Neuronal stem cell (in vitro differentiated cells): Measurements from ENCODE around the gene C11orf21.
"Not testable (repeated sequence)": the region's sequence is repeated elsewhere in the genome, so short reads cannot be mapped to it uniquely, and the experiment has no call there.

Source experiments
- DNase-seq: peaks from one replicate; pipeline ENCODE4 v3.0.0-alpha.2; 2013; ENCODE audit warnings: low spot score
- H2AFZ ChIP-seq: one replicate; pipeline ENCODE4 v1.6.1; 2013; ENCODE audit warnings: mild to moderate bottlenecking, low read length, inconsistent platforms
- H2AK5ac ChIP-seq: 2 replicates; pipeline ENCODE4 v1.6.1; 2013; ENCODE audit warnings: low read depth, mild to moderate bottlenecking, inconsistent platforms, low read length, moderate library complexity, mixed read lengths
- H2BK120ac ChIP-seq: 2 replicates; pipeline ENCODE4 v1.6.1; 2013; ENCODE audit warnings: low read depth, mild to moderate bottlenecking, inconsistent platforms, low read length, moderate library complexity, mixed read lengths
- H2BK12ac ChIP-seq: one replicate; pipeline ENCODE4 v1.6.1; 2013; ENCODE audit warnings: low read length, inconsistent platforms
- H2BK15ac ChIP-seq: 2 replicates; pipeline ENCODE4 v1.6.1; 2013; ENCODE audit warnings: mild to moderate bottlenecking, low read length, inconsistent platforms, mixed read lengths
- H2BK5ac ChIP-seq: one replicate; pipeline ENCODE4 v1.6.1; 2013; ENCODE audit warnings: inconsistent platforms, mild to moderate bottlenecking, low read length, moderate library complexity
- H3K14ac ChIP-seq: one replicate; pipeline ENCODE4 v1.6.1; 2013; ENCODE audit warnings: low read length, inconsistent platforms
- H3K18ac ChIP-seq: 2 replicates; pipeline ENCODE4 v1.6.1; 2013; ENCODE audit warnings: low read length, inconsistent platforms
- H3K23ac ChIP-seq: 2 replicates; pipeline ENCODE4 v1.6.1; 2013; ENCODE audit warnings: low read depth, mild to moderate bottlenecking, mixed read lengths, low read length, inconsistent platforms; ENCODE audit not compliant: poor library complexity
- H3K27ac ChIP-seq: replicated peaks from 3 replicates; pipeline ENCODE4 v1.5.1; 2013; ENCODE audit warnings: low read length, inconsistent platforms
- H3K27me3 ChIP-seq, 3 experiments: 2 replicates each; pipeline ENCODE4 v1.6.1; 2013; ENCODE audit warnings: low read length in 3 of 3, mild to moderate bottlenecking in 2 of 3, inconsistent platforms in 1 of 3, low read depth in 1 of 3, mixed read lengths in 1 of 3, moderate library complexity in 1 of 3; ENCODE audit not compliant: control insufficient read depth in 3 of 3, insufficient read depth in 3 of 3
- H3K36me3 ChIP-seq, 2 donors: replicated peaks in 1 of 2; 2 replicates each; pipeline ENCODE4 v1.6.1; 2013; ENCODE audit warnings: low read length in 2 of 2; ENCODE audit not compliant: control insufficient read depth in 2 of 2, insufficient read depth in 2 of 2
- H3K4ac ChIP-seq: 2 replicates; pipeline ENCODE4 v1.6.1; 2013; ENCODE audit warnings: inconsistent platforms, mild to moderate bottlenecking, low read length, moderate library complexity
- H3K4me1 ChIP-seq, 2 donors: 1 replicate in 1 of 2; 2 replicates in 1 of 2; pipeline ENCODE4 v1.6.1; 2013; ENCODE audit warnings: low read length in 2 of 2, low read depth in 1 of 2; ENCODE audit not compliant: control insufficient read depth in 2 of 2, insufficient read depth in 1 of 2
- H3K4me2 ChIP-seq: one replicate; pipeline ENCODE4 v1.6.1; 2013; ENCODE audit warnings: mild to moderate bottlenecking, low read length, inconsistent platforms; ENCODE audit not compliant: insufficient read depth, poor library complexity, severe bottlenecking
- H3K4me3 ChIP-seq, 2 donors: 2 replicates each; pipeline ENCODE4 v1.5.1; 2013; ENCODE audit warnings: low read length in 2 of 2, mild to moderate bottlenecking in 2 of 2, inconsistent platforms in 1 of 2, moderate library complexity in 1 of 2
- H3K79me1 ChIP-seq: one replicate; pipeline ENCODE4 v1.6.1; 2013; ENCODE audit warnings: low read depth, mild to moderate bottlenecking, inconsistent platforms, low read length, moderate library complexity
- H3K9ac ChIP-seq: one replicate; pipeline ENCODE4 v1.6.1; 2013; ENCODE audit warnings: mild to moderate bottlenecking, low read depth, low read length, inconsistent platforms; ENCODE audit not compliant: poor library complexity
- H3K9me3 ChIP-seq, 2 donors: replicated peaks in 1 of 2; 2 replicates each; pipeline versions ENCODE3 to v1.6.1; 2013; ENCODE audit warnings: low read length in 2 of 2, mild to moderate bottlenecking in 2 of 2, inconsistent platforms in 1 of 2, low read depth in 1 of 2, mixed read lengths in 1 of 2, moderate library complexity in 1 of 2; ENCODE audit not compliant: control insufficient read depth in 2 of 2, insufficient read depth in 1 of 2
- H4K8ac ChIP-seq: one replicate; pipeline ENCODE4 v1.6.1; 2013; ENCODE audit warnings: low read depth, mild to moderate bottlenecking, inconsistent platforms, low read length, moderate library complexity
- H4K91ac ChIP-seq: one replicate; pipeline ENCODE4 v1.6.1; 2013; ENCODE audit warnings: low read length, low read depth, mild to moderate bottlenecking, inconsistent platforms; ENCODE audit not compliant: poor library complexity
- WGBS, 2 donors: extraction: QIAGEN DNeasy Blood & Tissue Kit; methylation state at CpG; one replicate each; pipeline ENCODE4 v1.1.7; 2013; ENCODE audit warnings: missing lambda C conversion rate in 2 of 2, mixed read lengths in 1 of 2; ENCODE audit not compliant: insufficient read length in 2 of 2, insufficient replicate concordance in 1 of 2; ENCODE audit errors: extremely low coverage in 2 of 2; 5-methylcytosine and 5-hydroxymethylcytosine counted together

C11orf21 gene

DNA sequence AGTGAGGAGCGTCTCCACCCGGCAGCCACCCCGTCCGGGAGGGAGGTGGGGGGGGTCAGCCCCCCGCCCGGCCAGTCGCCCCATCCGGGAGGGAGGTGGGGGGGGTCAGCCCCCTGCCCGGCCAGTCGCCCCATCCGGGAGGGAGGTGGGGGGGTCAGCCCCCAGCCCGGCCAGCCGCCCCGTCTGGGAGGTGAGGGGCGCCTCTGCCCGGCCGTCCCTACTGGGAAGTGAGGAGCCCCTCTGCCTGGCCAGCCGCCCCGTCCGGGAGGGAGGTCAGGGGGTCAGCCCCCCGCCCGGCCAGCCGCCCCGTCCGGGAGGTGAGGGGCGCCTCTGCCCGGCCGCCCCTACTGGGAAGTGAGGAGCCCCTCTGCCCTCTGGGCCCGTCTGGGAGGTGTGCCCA is 30.9 kb upstream of the C11orf21 start:
- H2AK5ac ChIP-seq, H2BK120ac ChIP-seq, DNase-seq, H4K8ac ChIP-seq, H3K4ac ChIP-seq, H3K9ac ChIP-seq, H3K36me3 ChIP-seq, H4K91ac ChIP-seq, H3K9me3 ChIP-seq, H3K18ac ChIP-seq, H3K79me1 ChIP-seq, H2BK5ac ChIP-seq, H3K27me3 ChIP-seq, H3K14ac ChIP-seq, H3K23ac ChIP-seq, H2BK15ac ChIP-seq, H3K27ac ChIP-seq, H2AFZ ChIP-seq, H3K4me3 ChIP-seq, H2BK12ac ChIP-seq, H3K4me2 ChIP-seq: not testable (repeated sequence)
- H3K4me1 ChIP-seq = peaks cover 0 to 20% of the 10 kb centered on the region in 2 donors
- no CpG with 5 or more reads among the region's 29 CpGs for WGBS, 2 donors

DNA sequence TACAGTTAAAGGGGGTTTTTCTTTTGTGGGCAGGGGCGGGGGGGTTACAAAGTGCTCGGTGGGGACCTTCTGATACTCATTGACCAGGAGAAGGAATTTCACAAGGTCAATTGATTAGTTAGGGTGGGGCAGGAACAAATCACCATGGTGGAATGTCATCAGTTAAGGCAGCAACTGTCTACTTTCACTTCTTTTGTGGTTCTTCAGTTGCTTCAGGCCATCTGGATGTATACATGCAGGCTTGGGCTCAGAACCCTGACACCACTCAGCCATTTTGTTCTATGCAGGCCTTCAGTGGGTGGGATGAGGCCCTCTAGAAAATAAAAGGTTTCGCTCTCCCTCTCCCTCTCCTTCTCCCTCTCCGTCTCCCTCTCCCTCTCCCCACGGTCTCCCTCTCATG is 29.7 kb upstream of the C11orf21 start:
- Histone ChIP-seq H3K23ac (no peak overlapping the region), H2BK12ac (no peak overlapping the region), H4K8ac (no peak overlapping the region), H4K91ac (no peak overlapping the region), H3K36me3 (no peaks in the 10 kb centered on the region), H3K27me3 (no peaks in the 10 kb centered on the region), H3K27ac (no peak overlapping the region), H2BK120ac (no peak overlapping the region), H3K79me1 (no peaks in the 10 kb centered on the region), H3K4me3 (no peak overlapping the region), H2AK5ac (no peak overlapping the region), H3K14ac (no peak overlapping the region), H3K18ac (no peak overlapping the region), H3K9me3 (peaks cover 2 to 7% of the 10 kb centered on the region in 2 donors), H2BK5ac (no peak overlapping the region), H3K4me1 (peaks cover 0 to 30% of the 10 kb centered on the region in 2 donors), H2AFZ (no peak overlapping the region), H3K4me2 (no peak overlapping the region), H3K4ac (no peak overlapping the region), H2BK15ac (no peak overlapping the region), H3K9ac (no peak overlapping the region)
- DNase-seq = no peak
- no CpG with 5 or more reads among the region's 5 CpGs for WGBS, 2 donors

DNA sequence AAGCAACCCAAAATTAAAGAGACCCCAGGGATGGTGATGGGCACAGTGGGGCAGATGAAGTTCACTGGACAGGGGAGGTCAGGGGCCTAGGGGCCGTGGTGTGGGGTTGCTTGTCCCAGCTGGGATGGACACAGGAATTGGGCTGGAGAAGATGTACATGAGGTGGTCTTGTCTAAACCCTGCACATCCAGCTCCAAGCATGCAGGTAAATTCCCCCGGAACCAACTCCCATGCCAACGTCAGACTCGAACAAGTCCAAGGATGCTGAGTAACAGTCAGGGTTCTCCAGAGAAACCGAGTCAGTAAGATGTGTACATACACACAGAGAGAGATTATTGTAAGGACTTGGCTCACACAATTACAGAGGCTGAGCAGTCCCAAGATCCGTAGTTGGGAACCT is 29.0 kb upstream of the C11orf21 start:
- no peak overlapping the region for H2BK15ac ChIP-seq
- no peak overlapping the region for H3K14ac ChIP-seq
- no peak overlapping the region for H2BK120ac ChIP-seq
- no peak overlapping the region for H3K4me3 ChIP-seq
- H3K4me1 ChIP-seq = peaks cover 0 to 31% of the 10 kb centered on the region in 2 donors
- H2BK12ac ChIP-seq = no peak overlapping the region
- H3K18ac ChIP-seq = peak overlapping the region; percentile 62
- no peak overlapping the region for H4K8ac ChIP-seq
- H3K4me2 ChIP-seq = no peak overlapping the region
- H3K27ac ChIP-seq = no peak overlapping the region
- H3K9me3 ChIP-seq = peaks cover 2 to 7% of the 10 kb centered on the region in 2 donors
- no peak overlapping the region for H3K4ac ChIP-seq
- H3K36me3 ChIP-seq = no peaks in the 10 kb centered on the region
- no peak overlapping the region for H4K91ac ChIP-seq
- no peak overlapping the region for H2BK5ac ChIP-seq
- H2AK5ac ChIP-seq = peak overlapping the region; percentile 13
- no peaks in the 10 kb centered on the region for H3K79me1 ChIP-seq
- DNase-seq = no peak
- H3K27me3 ChIP-seq = no peaks in the 10 kb centered on the region
- H2AFZ ChIP-seq = no peak overlapping the region
- H3K23ac ChIP-seq = no peak overlapping the region
- WGBS, 2 donors = no CpG with 5 or more reads among the region's 6 CpGs
- no peak overlapping the region for H3K9ac ChIP-seq

DNA sequence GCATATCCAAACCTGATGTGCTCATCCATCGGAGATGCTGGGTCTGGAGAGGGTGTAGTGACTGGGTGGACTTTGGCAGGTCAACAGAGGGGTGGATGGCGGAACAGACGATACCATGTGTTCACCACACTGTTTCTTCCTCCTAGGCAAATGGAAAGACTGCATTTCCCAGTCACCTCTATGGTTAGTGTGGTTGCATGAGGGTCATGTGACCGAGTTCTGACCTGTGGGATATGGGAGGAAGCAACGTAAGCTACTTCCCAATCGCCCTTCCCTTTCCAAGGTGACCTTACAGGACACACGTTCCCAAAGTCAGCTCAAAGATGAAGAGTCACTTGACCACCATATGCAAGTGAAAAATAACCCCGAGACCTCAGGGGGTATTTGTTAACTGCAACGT is 27.8 kb upstream of the C11orf21 start:
- H3K14ac ChIP-seq = no peak overlapping the region
- H2BK120ac ChIP-seq = peak overlapping the region; percentile 36
- H3K18ac ChIP-seq = peak overlapping the region; percentile 85
- H4K8ac ChIP-seq = no peak overlapping the region
- H3K27me3 ChIP-seq = no peaks in the 10 kb centered on the region
- peaks cover 0 to 3% of the 10 kb centered on the region in 2 donors for H3K36me3 ChIP-seq
- H3K4me2 ChIP-seq = no peak overlapping the region
- peaks cover 0 to 31% of the 10 kb centered on the region in 2 donors for H3K4me1 ChIP-seq
- H3K9me3 ChIP-seq = peaks cover 2 to 7% of the 10 kb centered on the region in 2 donors
- no peaks in the 10 kb centered on the region for H3K79me1 ChIP-seq
- no CpG with 5 or more reads among the region's 9 CpGs for WGBS, 2 donors
- peak overlapping the region; percentile 23 for H2BK15ac ChIP-seq
- H2AFZ ChIP-seq = no peak overlapping the region
- DNase-seq = no peak
- H3K4ac ChIP-seq = no peak overlapping the region
- no peak overlapping the region for H3K9ac ChIP-seq
- H2AK5ac ChIP-seq = peak overlapping the region; percentile 69
- H4K91ac ChIP-seq = peak overlapping the region; percentile 93
- H3K27ac ChIP-seq = peak overlapping the region; percentile 96
- H2BK5ac ChIP-seq = peak overlapping the region; percentile 98
- peak overlapping the region in 1 of 2 donors; percentile 11 for H3K4me3 ChIP-seq
- H2BK12ac ChIP-seq = peak overlapping the region; percentile 2
- H3K23ac ChIP-seq = no peak overlapping the region
